Hepatocyte (in vitro differentiated cells): ENCODE measurements around the gene PCSK6. TPM values are rescaled to one million over a fixed set of nuclear protein-coding genes. Genes with fewer than 3 reads are reported as not detected.

Experiments used
- DNase-seq: peaks from one replicate; pipeline ENCODE4 v3.0.0-alpha.2; 2016; ENCODE audit warnings: low spot score
- H2AFZ ChIP-seq: fragments of 200-600 bp; sonication (generic); 2 replicates; pipeline ENCODE4 v1.6.0; 2016; ENCODE audit warnings: antibody characterized with exemption, mild to moderate bottlenecking
- H3K27ac ChIP-seq: fragments of 200-600 bp; sonication (generic); 2 replicates; pipeline ENCODE4 v1.5.1; 2016; ENCODE audit warnings: mild to moderate bottlenecking
- H3K27me3 ChIP-seq: fragments of 200-600 bp; sonication (generic); 2 replicates; pipeline ENCODE4 v1.6.1; 2016
- H3K36me3 ChIP-seq: fragments of 200-600 bp; sonication (generic); replicated peaks from 2 replicates; pipeline ENCODE4 v1.5.1; 2016; ENCODE audit warnings: low read depth; ENCODE audit not compliant: insufficient read depth
- H3K4me1 ChIP-seq: fragments of 200-600 bp; sonication (generic); 2 replicates; pipeline ENCODE4 v1.5.1; 2016; ENCODE audit warnings: mild to moderate bottlenecking, moderate library complexity; ENCODE audit not compliant: insufficient read depth
- H3K4me2 ChIP-seq: fragments of 200-600 bp; sonication (generic); 2 replicates; pipeline ENCODE4 v1.6.0; 2016
- H3K4me3 ChIP-seq: fragments of 200-600 bp; sonication (generic); 2 replicates; pipeline ENCODE4 v1.5.1; 2016; ENCODE audit warnings: mild to moderate bottlenecking
- H3K79me2 ChIP-seq: fragments of 200-600 bp; sonication (generic); 2 replicates; pipeline ENCODE4 v1.6.0; 2017; ENCODE audit warnings: mild to moderate bottlenecking
- H3K9me2 ChIP-seq: fragments of 200-600 bp; sonication (generic); replicated peaks from 2 replicates; pipeline ENCODE4 v1.6.0; 2017; ENCODE audit warnings: mild to moderate bottlenecking; ENCODE audit not compliant: insufficient read depth
- H3K9me3 ChIP-seq: fragments of 200-600 bp; sonication (generic); 2 replicates; pipeline ENCODE4 v1.5.1; 2016; ENCODE audit warnings: low read depth, mild to moderate bottlenecking
- H4K20me1 ChIP-seq: fragments of 200-600 bp; sonication (generic); 2 replicates; pipeline ENCODE4 v1.6.0; 2016; ENCODE audit warnings: mild to moderate bottlenecking; ENCODE audit not compliant: insufficient read depth, poor library complexity, severe bottlenecking
- EZH2 ChIP-seq: fragments of 200-600 bp; sonication (generic); IDR thresholded peaks from 2 replicates; pipeline ENCODE4 v1.6.1; 2016; ENCODE audit warnings: antibody characterized with exemption, mild to moderate bottlenecking, borderline replicate concordance
- EZH2phosphoT487 ChIP-seq: fragments of 200-600 bp; sonication (generic); IDR thresholded peaks from one replicate; pipeline ENCODE4 v1.6.1; 2018; ENCODE audit warnings: antibody characterized with exemption, mild to moderate bottlenecking, low read depth, moderate library complexity; ENCODE audit not compliant: unreplicated experiment, severe bottlenecking
- WGBS: methylation state at CpG from one replicate; pipeline ENCODE4 v1.1.6; 2016; ENCODE audit warnings: low lambda C conversion rate; ENCODE audit errors: missing lambda C conversion rate; 5-methylcytosine and 5-hydroxymethylcytosine counted together
- polyA plus RNA-seq: library from polyadenylated mRNA; unstranded; fragments of >200 nt; fragmentation: Nextera tagmentation; extraction: Ambion mirVana; gene quantifications from 2 replicates; pipeline ENCODE4 v1.2.1, GENCODE V29; 2016
- total RNA-seq: library from RNA; depleted of rRNA; stranded (reverse); fragments of >200 nt; gene quantifications from 2 replicates; pipeline ENCODE4 v1.2.3, GENCODE V29; 2014
- TF ChIP-seq, protein P1 (sequence below): fragments of 200-600 bp; sonication (generic); IDR thresholded peaks from 2 replicates; pipeline ENCODE4 v1.5.1; 2016; ENCODE audit warnings: antibody characterized with exemption, mild to moderate bottlenecking; ENCODE audit not compliant: poor library complexity

PCSK6 gene
- total and polyA plus RNA-seq, 2 experiments from 2014 or later, result 31.7 to 40.5 TPM

DNA sequence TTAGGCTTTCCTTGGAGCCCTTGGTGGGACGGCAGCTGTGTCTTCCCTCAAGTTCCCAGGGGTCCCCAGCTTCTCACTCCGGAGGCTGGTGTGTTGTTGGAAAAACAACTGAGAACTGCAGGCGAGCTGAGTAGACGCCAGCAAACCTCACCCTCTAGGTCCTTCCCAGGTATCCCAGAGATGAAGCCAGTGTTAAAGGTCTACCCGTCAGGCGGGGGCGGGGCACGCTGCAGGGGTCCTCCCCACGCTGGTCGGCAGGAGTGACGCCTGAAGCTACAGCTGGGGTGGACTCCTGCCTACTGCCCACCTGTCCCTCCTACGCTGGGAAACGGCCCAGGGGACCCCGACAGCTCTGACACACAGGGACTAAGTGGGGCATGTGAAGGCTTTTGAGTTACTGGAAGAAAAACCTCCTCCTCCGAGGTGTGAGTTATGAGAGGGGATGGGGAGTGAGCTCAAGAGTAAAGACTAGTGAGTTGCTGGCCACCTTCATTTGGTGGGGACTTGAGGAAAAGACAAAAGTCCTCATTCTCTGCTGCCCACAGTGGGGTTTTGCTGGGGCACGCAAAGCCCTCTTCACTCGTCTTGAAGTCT lies 162.3 kb downstream of the PCSK6 start:
- H4K20me1 ChIP-seq, result no peaks in the 10 kb centered on the region
- TF ChIP-seq EZH2 (no peak), EZH2phosphoT487 (no peak)
- no peaks in the 10 kb centered on the region for H3K79me2 ChIP-seq
- H3K9me2 ChIP-seq, result no peaks in the 10 kb centered on the region
- H3K27me3 ChIP-seq, result no peaks in the 10 kb centered on the region
- no peak overlapping the region for H3K4me2 ChIP-seq
- no peak overlapping the region for H3K27ac ChIP-seq
- no peaks in the 10 kb centered on the region for H3K36me3 ChIP-seq
- H3K4me1 ChIP-seq, result no peaks in the 10 kb centered on the region
- H3K9me3 ChIP-seq, result no peaks in the 10 kb centered on the region
- no peak overlapping the region for H2AFZ ChIP-seq
- DNase-seq, result peak; percentile 4
- WGBS, result 79% methylated on average over 13 of the region's 17 CpGs
- no peak overlapping the region for H3K4me3 ChIP-seq

DNA sequence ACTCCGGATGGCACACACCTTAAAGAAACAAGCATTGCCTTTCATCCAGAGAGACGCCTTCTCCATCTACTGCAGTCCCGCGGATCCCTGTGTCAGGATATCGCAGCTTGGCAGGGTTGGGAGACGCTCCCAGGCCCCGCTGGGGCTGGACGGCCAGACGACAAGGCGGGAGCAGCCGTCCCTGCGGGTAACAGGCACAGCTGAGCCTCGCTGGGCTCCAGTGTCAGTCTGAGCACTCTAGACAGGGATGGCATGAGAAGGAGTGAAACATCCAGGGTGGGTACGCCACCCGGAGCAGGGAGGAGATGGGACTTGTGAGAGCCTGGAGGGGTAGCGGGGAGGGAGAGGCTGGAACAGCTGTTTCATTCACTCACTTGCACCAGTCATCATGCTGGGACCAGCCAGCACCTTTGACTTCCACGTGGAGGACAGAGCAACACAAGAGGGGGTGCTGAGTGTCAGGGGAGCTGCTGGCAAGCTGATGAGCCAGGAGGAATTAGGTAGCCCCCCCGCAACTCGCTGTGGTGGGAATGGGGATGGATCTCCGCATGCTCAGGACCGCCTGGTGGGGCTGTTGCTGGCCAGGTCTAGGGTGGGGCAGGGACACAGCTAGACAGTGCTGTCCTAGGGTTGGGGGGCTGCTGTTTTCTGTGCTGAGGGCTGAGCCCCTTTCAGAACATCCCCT lies 162.9 kb downstream of the PCSK6 start:
- H3K36me3 ChIP-seq, result no peaks in the 10 kb centered on the region
- H3K27ac ChIP-seq, result no peak overlapping the region
- no peaks in the 10 kb centered on the region for H4K20me1 ChIP-seq
- no peaks in the 10 kb centered on the region for H3K4me1 ChIP-seq
- no peaks in the 10 kb centered on the region for H3K79me2 ChIP-seq
- H3K4me3 ChIP-seq, result no peak overlapping the region
- H3K4me2 ChIP-seq, result no peak overlapping the region
- peak; percentile 2 for DNase-seq
- H3K9me3 ChIP-seq, result no peaks in the 10 kb centered on the region
- H3K9me2 ChIP-seq, result no peaks in the 10 kb centered on the region
- TF ChIP-seq, protein P1, sequence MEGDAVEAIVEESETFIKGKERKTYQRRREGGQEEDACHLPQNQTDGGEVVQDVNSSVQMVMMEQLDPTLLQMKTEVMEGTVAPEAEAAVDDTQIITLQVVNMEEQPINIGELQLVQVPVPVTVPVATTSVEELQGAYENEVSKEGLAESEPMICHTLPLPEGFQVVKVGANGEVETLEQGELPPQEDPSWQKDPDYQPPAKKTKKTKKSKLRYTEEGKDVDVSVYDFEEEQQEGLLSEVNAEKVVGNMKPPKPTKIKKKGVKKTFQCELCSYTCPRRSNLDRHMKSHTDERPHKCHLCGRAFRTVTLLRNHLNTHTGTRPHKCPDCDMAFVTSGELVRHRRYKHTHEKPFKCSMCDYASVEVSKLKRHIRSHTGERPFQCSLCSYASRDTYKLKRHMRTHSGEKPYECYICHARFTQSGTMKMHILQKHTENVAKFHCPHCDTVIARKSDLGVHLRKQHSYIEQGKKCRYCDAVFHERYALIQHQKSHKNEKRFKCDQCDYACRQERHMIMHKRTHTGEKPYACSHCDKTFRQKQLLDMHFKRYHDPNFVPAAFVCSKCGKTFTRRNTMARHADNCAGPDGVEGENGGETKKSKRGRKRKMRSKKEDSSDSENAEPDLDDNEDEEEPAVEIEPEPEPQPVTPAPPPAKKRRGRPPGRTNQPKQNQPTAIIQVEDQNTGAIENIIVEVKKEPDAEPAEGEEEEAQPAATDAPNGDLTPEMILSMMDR, result no peak
- TF ChIP-seq EZH2 (no peak), EZH2phosphoT487 (no peak)
- H3K27me3 ChIP-seq, result no peaks in the 10 kb centered on the region
- no peak overlapping the region for H2AFZ ChIP-seq
- WGBS, result 87% methylated on average over 21 of the region's 21 CpGs

DNA sequence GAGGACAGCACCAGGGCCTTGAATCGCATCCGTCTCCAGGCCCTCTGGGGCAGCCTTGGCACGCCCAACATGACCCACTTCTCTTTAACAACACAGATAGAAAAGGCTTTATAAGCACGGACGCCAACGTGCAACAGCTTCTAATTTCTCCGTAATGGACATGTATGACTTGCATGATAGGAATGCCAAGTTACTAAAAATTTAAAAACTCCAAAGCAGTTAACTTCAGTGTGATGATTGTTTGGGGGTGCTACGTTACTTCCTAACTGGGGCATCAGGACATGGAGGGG lies 163.5 kb downstream of the PCSK6 start:
- Histone ChIP-seq H3K36me3 (no peaks in the 10 kb centered on the region), H3K27ac (no peak overlapping the region), H3K9me2 (no peaks in the 10 kb centered on the region), H3K4me3 (no peak overlapping the region), H3K79me2 (no peaks in the 10 kb centered on the region), H2AFZ (no peak overlapping the region), H3K27me3 (no peaks in the 10 kb centered on the region), H3K4me1 (no peaks in the 10 kb centered on the region), H3K9me3 (no peaks in the 10 kb centered on the region), H4K20me1 (no peaks in the 10 kb centered on the region), H3K4me2 (no peak overlapping the region)
- TF ChIP-seq EZH2phosphoT487, result no peak
- TF ChIP-seq, protein P1, result no peak
- TF ChIP-seq EZH2, result no peak
- 97% methylated on average over 8 of the region's 8 CpGs for WGBS
- no peak for DNase-seq

DNA sequence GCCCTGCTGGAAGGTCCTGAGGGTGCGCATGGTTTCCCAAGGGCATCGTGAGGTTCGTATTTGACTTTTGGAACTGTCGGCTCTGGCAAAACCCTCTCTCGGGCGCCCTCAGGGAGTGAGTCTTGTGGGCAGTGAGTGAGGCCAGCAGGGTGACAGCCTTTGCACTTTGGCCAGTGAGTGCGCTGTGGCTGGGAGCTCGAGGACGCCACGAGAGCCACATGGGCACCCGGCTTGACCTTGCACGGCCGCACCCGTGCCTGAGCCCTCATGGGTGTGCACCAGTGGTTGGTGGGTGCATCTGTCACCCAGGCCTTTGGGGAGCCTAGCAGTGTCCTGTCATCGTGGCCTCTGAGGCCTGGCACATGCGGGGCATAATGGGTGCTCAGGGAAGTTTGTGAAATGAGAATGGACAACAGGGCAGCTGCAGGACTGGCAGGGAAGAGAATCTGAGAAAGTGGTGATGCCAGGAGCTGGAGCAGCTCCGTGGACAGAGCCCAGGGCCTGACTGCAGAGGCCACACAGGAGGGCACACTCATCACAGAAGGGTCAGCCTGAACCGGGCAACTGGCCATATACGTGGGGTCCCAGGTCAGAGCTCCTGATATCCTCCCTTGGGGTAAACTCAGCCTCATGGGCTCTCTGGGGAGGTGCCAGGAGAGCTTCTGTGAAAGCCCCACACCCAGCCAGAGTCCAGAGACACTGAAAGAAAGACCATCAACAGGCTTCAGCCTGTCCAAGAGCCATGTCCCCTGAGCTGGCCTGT lies 164.1 kb downstream of the PCSK6 start:
- 96% methylated on average over 19 of the region's 19 CpGs for WGBS
- Histone ChIP-seq H3K4me2 (no peak overlapping the region), H2AFZ (no peak overlapping the region), H4K20me1 (no peaks in the 10 kb centered on the region), H3K36me3 (no peaks in the 10 kb centered on the region), H3K9me3 (no peaks in the 10 kb centered on the region), H3K4me1 (no peaks in the 10 kb centered on the region), H3K9me2 (no peaks in the 10 kb centered on the region), H3K4me3 (no peak overlapping the region), H3K27ac (peak overlapping the region; percentile 78), H3K27me3 (no peaks in the 10 kb centered on the region), H3K79me2 (no peaks in the 10 kb centered on the region)
- TF ChIP-seq, protein P1, result no peak
- TF ChIP-seq EZH2phosphoT487 (no peak), EZH2 (no peak)
- DNase-seq, result no peak
